IMR-90 (cell line): ENCODE results near the gene LIMS2. TPM values are rescaled to one million over a fixed set of nuclear protein-coding genes. Genes with fewer than 3 reads are reported as not detected.

Source experiments
- CTCF ChIP-seq: conservative IDR thresholded peaks from 2 replicates; pipeline ENCODE4 v1.5.1; 2012; ENCODE audit warnings: mild to moderate bottlenecking, low read depth, low read length, improper control_type of control experiment
- USF2 ChIP-seq: fragments of 150-350 bp; IDR thresholded peaks from 2 replicates; pipeline ENCODE4 v1.6.1; 2017; ENCODE audit warnings: mild to moderate bottlenecking, antibody characterized with exemption, low read length, low read depth
- polyA plus RNA-seq, 3 experiments: library from polyadenylated mRNA; depleted of rRNA; stranded (reverse); fragments of >200 nt; gene quantifications; 2 replicates each; pipeline ENCODE4 v1.2.3, GENCODE V29; 2012; ENCODE audit warnings: low replicate concordance in 1 of 3
- total RNA-seq: library from RNA; depleted of rRNA; stranded (reverse); fragments of >200 nt; gene quantifications from 2 replicates; pipeline ENCODE4 v1.2.3, GENCODE V29; 2012

Gene LIMS2
- total and polyA plus RNA-seq, 2 of the 4 experiments (the other 2 are of a cell fraction), result 1.3 to 18.8 TPM

DNA sequence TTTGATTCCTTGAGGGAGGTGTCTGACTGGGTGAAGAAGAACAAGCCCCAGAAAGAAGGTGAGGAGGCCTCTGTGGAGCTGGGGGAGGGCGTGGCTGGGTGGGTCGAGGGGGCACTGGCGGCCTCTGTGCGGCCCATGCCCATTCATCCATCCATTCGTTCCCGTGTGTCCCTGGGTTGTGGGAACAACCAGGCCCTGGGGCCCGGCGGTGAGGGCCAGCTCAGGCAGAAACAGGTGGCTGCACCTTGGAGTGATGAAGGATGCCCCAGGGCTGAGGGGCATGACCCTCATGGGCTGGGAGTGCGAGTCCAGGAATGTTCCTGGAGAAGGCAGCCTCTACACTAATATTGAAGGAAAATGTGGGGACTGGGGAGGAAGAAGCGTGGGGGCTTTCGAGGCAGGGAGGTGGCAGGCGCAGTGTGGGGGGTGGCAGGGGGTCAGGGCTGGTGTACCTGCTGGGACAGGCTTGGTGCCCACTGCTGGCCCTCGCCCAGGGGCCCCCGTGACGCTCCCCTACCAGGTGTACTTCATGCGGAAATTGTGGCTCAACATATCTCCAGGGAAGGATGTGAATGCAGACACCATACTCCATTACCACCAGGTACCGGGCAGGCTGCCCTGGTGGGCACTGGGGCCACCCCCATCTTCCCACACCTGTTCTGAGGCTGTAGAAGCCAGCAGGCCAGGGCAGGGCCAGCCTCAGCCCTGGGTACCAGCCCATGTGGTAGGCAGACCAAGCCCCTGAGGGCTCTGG lies 40.5 kb downstream of the LIMS2 start (continued):
- TF ChIP-seq USF2 (no peak), CTCF (no peak)
